ENCODE measurements around the gene C1orf216. TPM values are rescaled to one million over a fixed set of nuclear protein-coding genes. Genes with fewer than 3 reads are reported as not detected.

Gene C1orf216, protein sequence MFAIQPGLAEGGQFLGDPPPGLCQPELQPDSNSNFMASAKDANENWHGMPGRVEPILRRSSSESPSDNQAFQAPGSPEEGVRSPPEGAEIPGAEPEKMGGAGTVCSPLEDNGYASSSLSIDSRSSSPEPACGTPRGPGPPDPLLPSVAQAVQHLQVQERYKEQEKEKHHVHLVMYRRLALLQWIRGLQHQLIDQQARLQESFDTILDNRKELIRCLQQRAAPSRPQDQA
- total RNA-seq (2014; rRNA removed; shearing (Covaris generic); ENCODE audit: low replicate concordance) = 9.0 and 12.1 TPM in 2 replicates

DNA sequence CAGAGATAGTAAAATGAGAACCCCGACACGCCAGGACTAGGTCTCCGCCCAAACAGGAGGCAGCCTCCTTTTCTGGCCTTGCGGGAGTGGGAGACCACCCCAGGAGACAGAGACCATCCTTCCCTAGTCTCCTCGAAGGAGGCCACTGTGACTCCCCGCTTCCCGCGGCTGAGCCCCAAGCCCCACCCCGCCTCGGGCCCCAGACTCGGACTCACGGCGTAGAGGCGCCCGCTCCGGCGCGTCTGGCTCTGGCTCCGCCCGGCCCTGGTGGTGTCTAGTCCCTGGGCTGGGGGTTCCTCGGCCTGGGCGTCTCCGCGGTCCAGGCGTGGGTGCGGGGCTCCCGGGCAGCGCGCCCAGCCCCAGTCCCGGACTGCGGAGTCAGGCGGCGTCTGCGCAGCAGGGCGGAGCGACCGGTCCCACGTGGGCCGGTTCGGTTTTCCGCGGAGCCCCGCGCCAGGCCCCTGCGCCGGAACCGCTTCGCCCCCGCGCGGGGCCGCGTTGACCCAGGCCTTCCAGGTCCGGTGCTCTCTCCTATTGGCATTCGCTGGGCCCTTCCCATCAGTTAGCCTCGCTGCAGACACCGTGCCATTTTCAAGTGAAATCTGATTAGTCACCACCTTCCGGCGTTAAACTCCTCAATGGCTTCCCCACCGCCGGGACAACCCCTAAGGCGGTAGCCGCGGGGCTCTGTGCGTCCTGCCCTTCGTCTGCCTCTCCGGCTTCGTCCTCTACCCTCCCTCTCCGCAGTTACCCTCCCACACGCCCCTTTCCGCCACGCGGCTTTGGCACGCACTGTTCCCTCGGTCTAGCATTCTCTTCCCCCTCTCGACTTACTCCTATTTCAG is at the start of gene C1orf216:
Gene C1orf216 (minus strand): TSS at position 393 of the 845 bp plus-strand sequence. CDS start 2,563 bp downstream, outside the sequence.
- H3K9me3 ChIP-seq = no peaks in the 10 kb centered on the region
- no peaks in the 10 kb centered on the region for H3K27me3 ChIP-seq
- DNase-seq = peak; percentile 86
- H3K36me3 ChIP-seq = peaks cover 24% of the 10 kb centered on the region
- H3K4me3 ChIP-seq = peak within 1 kb of the TSS; percentile 66

DNA sequence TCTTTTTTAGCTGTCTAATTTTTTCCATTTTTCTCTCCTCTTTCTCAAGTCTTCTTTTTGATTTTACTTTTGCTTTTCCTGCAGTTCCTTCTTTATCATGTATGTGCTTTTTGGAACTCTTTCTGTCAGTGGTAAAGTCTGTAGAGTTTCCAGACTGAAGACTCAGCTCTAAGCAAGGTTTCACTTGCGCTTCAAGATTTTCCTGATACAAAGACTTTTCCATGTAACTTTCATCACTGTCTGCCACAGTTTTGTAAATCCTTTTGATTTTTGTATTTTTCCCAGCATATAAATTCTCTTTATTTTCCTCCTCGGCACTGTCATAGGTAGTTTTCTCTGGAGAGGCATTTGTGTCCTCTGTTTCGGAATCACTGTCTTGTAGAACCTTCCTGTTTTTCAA is 45.6 kb upstream of the C1orf216 start:
- H3K36me3 ChIP-seq = peaks cover 50% of the 10 kb centered on the region
- no peaks in the 10 kb centered on the region for H3K27me3 ChIP-seq
- no peaks in the 10 kb centered on the region for H3K9me3 ChIP-seq
- no peak overlapping the region for H3K4me3 ChIP-seq
- DNase-seq = no peak

DNA sequence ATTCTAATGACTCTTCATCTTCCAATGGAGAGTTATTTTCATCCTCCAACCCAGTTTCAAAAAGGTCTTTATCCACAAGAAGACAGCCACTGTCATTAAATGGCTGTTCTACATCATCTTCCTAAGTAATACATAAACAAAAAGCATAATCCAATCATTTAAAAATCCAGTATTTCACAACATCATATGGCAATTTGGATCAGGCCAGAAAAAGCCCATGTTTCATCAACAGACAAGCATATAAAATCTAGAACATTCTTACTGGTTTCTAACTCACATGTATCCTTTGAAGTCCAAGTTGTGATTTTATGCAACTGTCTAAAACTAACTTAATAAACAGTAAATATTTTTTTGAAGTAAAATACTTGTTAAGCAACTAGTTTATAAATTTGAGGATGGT is 44.5 kb upstream of the C1orf216 start:
- Histone ChIP-seq H3K4me3 (no peak overlapping the region), H3K27me3 (no peaks in the 10 kb centered on the region), H3K36me3 (peaks cover 52% of the 10 kb centered on the region), H3K9me3 (no peaks in the 10 kb centered on the region)
- DNase-seq = no peak

- DNase-seq = no peak
- Histone ChIP-seq H3K27me3 (no peaks in the 10 kb centered on the region), H3K36me3 (peaks cover 51% of the 10 kb centered on the region), H3K4me3 (no peak overlapping the region), H3K9me3 (no peaks in the 10 kb centered on the region)
Measured at GRCh38 chr1:35762141-35762540, 43.5 kb upstream of the C1orf216 start.

GRCh38 chr1:35756064-35756463 is 37.4 kb upstream of the C1orf216 start:
- DNase-seq = no peak
- Histone ChIP-seq H3K36me3 (peaks cover 37% of the 10 kb centered on the region), H3K4me3 (no peak overlapping the region), H3K9me3 (no peaks in the 10 kb centered on the region), H3K27me3 (no peaks in the 10 kb centered on the region)

GRCh38 chr1:35753626-35754260 is 35.1 kb upstream of the C1orf216 start:
- no peaks in the 10 kb centered on the region for H3K27me3 ChIP-seq
- no peaks in the 10 kb centered on the region for H3K9me3 ChIP-seq
- no peak for DNase-seq
- H3K36me3 ChIP-seq = peaks cover 33% of the 10 kb centered on the region
- no peak overlapping the region for H3K4me3 ChIP-seq

DNA sequence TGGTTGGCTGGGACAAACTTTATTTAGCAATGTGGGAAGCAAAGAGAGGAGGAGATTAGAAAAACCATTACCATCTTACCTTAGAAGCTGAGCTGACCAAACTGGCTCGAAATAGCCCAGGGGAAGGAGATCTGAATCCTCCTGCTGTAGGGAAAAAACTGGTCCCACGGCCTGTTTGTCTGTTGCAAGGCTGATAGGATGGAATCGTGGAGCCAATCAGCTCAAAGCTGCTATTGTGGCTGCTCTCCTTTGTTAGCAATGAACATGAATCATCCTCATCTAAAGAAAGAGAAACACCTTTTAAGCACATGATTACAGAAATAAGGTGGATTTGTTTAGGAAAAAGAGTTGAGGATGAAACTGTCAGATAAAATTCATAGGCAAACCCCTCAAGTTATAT is 29.6 kb upstream of the C1orf216 start:
- Histone ChIP-seq H3K27me3 (no peaks in the 10 kb centered on the region), H3K36me3 (peaks cover 38% of the 10 kb centered on the region), H3K4me3 (no peak overlapping the region), H3K9me3 (no peaks in the 10 kb centered on the region)
- DNase-seq = no peak

DNA sequence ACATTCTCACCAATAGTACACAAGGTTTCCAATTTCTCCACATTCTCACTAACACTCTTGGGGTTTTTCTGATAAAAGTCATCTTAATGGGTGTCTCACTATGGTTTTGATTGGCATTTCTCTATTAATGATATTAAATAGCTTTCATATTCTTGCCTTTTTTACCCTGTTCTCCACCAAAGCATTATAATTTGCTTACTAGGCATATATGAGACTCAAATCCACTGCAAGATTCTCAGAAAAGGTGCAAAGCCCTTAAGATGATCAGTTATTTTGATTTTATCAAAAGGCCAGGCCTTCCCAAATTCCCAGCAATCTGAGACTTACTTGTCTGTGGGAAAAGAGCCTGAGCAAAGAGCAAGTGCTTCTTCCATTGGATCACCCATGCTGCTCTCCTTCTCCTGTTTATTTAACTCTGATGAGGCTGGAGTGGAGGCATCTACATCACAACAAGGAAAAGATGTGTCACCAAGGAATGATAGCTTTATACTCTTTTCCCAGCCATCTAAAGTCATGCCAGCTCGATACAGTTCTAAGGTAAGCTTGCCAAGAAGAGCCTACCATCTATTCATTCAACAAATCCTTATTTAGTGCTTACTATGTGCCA is 26.5 kb upstream of the C1orf216 start:
- no peak for DNase-seq
- Histone ChIP-seq H3K36me3 (peaks cover 35% of the 10 kb centered on the region), H3K9me3 (no peaks in the 10 kb centered on the region), H3K4me3 (no peak overlapping the region), H3K27me3 (no peaks in the 10 kb centered on the region)

DNA sequence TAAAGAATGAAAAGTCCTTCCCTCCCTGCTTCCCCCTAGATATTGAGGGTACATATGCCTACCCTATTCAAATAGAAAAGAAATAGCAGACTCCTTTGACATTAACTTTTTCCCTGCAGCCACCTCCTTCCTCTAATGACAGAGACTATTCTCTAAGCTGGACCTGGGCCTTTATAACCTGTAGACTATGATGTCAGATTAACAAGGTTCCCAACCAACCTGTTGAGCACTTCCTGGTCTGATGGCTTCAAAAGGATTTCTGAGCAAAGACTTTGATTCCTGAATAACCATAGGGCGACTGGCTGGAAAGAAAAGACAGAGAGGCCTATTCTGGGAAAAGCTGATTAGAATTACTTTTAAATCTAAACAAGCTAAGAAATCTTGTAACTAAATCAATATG is 18.4 kb upstream of the C1orf216 start:
- H3K4me3 ChIP-seq = no peak overlapping the region
- no peak for DNase-seq
- peaks cover 47% of the 10 kb centered on the region for H3K36me3 ChIP-seq
- H3K27me3 ChIP-seq = no peaks in the 10 kb centered on the region
- no peaks in the 10 kb centered on the region for H3K9me3 ChIP-seq

DNA sequence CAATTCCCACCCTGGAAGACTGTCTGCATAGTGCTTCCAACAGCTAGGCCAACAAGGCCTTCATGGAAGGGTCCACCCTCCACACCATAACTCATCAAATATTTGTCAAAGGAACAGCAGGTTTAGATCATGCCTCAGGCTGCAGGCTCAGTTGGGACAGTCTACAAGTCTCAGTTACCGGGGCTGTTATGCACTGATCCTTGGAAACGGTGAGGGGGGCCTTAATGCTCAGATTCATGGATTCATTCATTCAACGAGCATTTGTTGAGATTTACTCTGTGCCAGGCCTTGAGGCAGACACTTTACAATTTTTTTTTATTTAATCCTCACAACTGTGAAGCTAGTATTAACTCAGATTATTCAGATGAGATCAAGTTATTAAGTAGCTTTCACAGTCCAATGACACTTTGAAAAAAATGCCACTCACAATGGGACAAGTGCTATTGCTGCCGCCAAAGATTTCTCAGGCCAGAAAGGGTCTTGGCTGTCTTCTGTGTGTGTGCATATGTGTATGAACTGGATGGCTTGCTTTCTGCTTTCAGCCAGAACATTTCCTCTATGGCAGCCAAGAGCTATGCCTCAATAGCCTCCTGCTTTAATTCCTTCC is 8.9 kb upstream of the C1orf216 start:
- H3K4me3 ChIP-seq = no peak overlapping the region
- no peaks in the 10 kb centered on the region for H3K27me3 ChIP-seq
- H3K9me3 ChIP-seq = no peaks in the 10 kb centered on the region
- no peak for DNase-seq
- no peaks in the 10 kb centered on the region; the same call in 1 of the 2 replicates for H3K36me3 ChIP-seq

DNA sequence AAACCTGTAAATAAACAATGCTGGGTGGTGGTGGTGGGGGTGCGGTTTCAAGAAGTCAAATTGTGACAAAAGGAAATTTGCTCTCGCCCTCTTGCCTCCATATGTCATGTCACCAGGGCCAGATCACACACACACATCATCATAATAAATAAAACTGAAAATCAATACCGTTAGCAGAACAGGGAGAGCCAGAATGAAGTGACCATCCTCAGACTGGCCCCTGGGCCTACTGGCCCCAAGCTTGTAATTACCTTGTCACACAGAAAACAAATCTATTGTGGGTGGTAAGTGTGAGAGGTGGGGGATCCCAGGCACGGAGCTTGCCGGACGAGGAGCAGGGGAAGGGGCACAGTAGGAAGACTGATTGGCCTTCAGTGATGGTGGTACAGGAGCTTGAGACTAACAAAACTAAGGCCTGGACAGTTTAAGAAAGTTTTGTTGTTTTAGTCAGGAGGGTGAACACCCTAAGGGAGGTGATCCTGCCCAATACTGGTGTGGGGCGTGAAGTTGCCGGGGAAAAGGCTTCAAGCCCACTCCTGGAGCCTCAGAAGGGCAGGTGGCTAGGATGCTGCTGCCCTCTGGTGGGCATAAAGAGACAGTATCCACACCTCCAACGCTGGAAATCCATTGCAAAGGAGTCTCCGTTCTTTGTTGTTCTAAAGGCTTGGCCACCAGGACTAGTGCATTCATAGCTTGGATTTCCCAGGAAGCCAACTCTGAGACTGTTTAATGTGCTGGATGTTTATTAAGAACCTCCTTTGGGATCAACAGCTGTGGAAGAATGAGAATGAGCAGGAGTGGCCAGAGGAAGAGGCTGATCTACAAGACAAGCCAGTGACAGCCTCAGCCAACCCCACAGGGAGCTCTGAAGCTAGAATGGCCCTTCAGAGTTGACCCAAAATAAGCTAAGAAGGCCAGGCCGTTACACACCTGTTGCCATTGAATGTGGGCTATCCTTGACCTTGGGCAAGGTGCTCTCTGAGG is 8.1 kb upstream of the C1orf216 start:
- Histone ChIP-seq H3K27me3 (no peaks in the 10 kb centered on the region), H3K9me3 (no peaks in the 10 kb centered on the region), H3K4me3 (no peak overlapping the region), H3K36me3 (no peaks in the 10 kb centered on the region; the same call in 1 of the 2 replicates)
- peak; percentile 29 for DNase-seq

DNA sequence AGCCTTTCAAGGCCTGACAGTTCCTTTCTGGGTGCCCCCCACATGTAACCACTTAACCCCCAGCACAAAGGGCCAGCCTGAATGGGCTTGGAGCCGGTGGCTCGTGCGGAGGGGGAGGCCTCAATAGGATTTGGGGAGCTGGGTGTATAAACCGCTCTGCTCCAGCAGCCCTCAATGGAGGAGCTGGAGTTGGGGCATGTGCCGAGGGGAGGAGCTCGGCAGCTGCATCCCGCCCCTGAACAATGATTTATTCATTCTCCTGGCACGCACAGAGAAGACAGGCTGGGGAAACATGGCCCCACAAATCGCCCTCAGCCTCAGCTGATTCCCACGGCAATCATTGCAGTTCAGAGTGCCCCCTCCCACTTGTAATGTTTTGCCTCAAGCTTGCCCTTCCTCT is 6.9 kb upstream of the C1orf216 start:
- Histone ChIP-seq H3K36me3 (no peaks in the 10 kb centered on the region; the same call in 1 of the 2 replicates), H3K9me3 (no peaks in the 10 kb centered on the region), H3K4me3 (no peak overlapping the region), H3K27me3 (no peaks in the 10 kb centered on the region)
- no peak for DNase-seq

DNA sequence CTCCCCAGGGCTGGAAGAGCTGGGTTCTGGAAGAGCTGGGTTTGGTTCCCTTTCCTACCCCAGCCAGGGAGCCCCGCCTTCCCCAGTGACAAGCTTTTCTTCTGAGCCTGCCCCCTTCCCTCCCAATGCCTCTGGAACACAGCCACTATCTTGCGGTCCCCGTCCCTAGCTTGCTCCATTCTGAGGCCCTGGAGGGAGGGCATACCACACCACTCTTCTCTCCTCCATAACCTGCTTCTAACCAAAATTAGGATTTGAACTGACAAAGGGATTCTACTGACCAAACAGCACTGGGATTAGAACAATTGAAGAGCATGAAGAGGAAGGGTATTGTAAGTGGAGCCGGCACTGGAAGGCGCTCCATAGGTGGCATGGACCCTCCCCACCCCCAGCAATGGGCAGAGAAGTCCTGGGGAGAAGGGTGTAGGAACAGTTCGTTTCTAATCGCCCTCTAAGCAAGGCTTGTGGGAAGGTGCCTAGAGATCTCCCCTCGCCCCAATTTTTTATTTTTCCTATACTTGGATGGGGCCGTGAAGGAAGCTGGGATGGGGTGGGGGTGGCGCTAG is 690 bp downstream of the C1orf216 start:
- Histone ChIP-seq H3K27me3 (no peaks in the 10 kb centered on the region), H3K9me3 (no peaks in the 10 kb centered on the region), H3K36me3 (peaks cover 24% of the 10 kb centered on the region), H3K4me3 (peak overlapping the region; percentile 66)
- peak; percentile 66 for DNase-seq

- H3K4me3 ChIP-seq = no peak overlapping the region
- no peaks in the 10 kb centered on the region for H3K9me3 ChIP-seq
- no peaks in the 10 kb centered on the region for H3K27me3 ChIP-seq
- DNase-seq = peak; percentile 64
- H3K36me3 ChIP-seq = peaks cover 24% of the 10 kb centered on the region
Measured at GRCh38 chr1:35715568-35716002, 3.1 kb downstream of the C1orf216 start.

DNA sequence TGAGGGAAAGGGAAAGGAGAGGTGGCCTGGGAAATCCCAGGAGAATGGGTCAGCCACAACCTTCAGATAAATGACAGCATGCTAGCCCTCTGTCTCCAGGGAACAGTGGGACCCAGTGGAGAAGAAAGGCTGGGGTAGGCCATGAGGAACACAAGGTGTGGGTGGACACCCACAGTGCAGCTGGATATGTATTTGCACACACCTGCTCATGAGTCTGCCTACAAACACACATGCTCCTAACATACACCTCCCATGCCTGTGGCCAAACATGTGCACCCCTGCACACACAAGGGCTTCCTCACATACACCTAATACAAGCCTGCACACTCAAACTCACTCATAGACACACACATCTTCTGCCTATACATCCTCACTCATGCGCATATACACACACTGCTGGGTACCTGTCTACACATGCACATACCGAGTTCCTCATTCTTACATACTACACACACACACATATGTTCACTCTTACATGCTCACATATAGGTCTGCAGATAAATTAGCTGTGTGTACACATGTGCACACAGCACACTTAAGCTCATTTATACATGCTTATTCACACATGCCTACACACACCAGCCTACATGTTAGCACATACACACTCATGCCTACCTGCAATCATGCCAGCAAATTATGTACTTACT is 3.6 kb downstream of the C1orf216 start:
- Histone ChIP-seq H3K27me3 (no peaks in the 10 kb centered on the region), H3K36me3 (peaks cover 24% of the 10 kb centered on the region), H3K4me3 (no peak overlapping the region), H3K9me3 (no peaks in the 10 kb centered on the region)
- no peak for DNase-seq

All from MG63 (cell line).